HEK293T (cell line): ENCODE measurements around the gene AOPEP.

Experiments
- CTCF ChIA-PET: fragments of 350-600 bp; formaldehyde crosslinking; extraction: SDS; loops from one replicate; lab custom pipeline; 2021; ENCODE audit warnings: antibody characterized with exemption, inconsistent platforms; lab: Yijun Ruan, JAX
- POLR2A ChIA-PET: fragments of 350-600 bp; formaldehyde crosslinking; extraction: SDS; loops from one replicate; lab custom pipeline; 2020; ENCODE audit warnings: antibody characterized with exemption, inconsistent platforms; lab: Yijun Ruan, JAX
- DNase-seq: peaks from one replicate; pipeline ENCODE4 v3.0.0; 2012; ENCODE audit warnings: mixed read lengths; ENCODE audit errors: extremely low spot score
- ARNT ChIP-seq: fragments of 450-650 bp; IDR thresholded peaks from 2 replicates; pipeline ENCODE4 v1.6.1; 2017; ENCODE audit warnings: mild to moderate bottlenecking
- BHLHE40 ChIP-seq: fragments of 450-650 bp; IDR thresholded peaks from 2 replicates; pipeline ENCODE4 v1.6.1; 2016; ENCODE audit warnings: mild to moderate bottlenecking, moderate library complexity, borderline replicate concordance
- CTBP1 ChIP-seq: fragments of 450-650 bp; IDR thresholded peaks from 2 replicates; pipeline ENCODE4 v1.6.1; 2016; ENCODE audit warnings: borderline replicate concordance
- ELF4 ChIP-seq: fragments of 450-650 bp; IDR thresholded peaks from 2 replicates; pipeline ENCODE4 v1.6.1; 2017; ENCODE audit warnings: antibody characterized with exemption
- FOXA1 ChIP-seq: fragments of 450-650 bp; IDR thresholded peaks from 2 replicates; pipeline ENCODE4 v1.6.1; 2016; ENCODE audit warnings: mild to moderate bottlenecking
- FOXK2 ChIP-seq: fragments of 450-650 bp; IDR thresholded peaks from 2 replicates; pipeline ENCODE4 v1.6.1; 2016; ENCODE audit warnings: mild to moderate bottlenecking
- FOXM1 ChIP-seq: fragments of 450-650 bp; IDR thresholded peaks from 2 replicates; pipeline ENCODE4 v1.6.1; 2017; ENCODE audit warnings: mild to moderate bottlenecking, borderline replicate concordance
- HDGF ChIP-seq: fragments of 450-650 bp; IDR thresholded peaks from 2 replicates; pipeline ENCODE4 v1.6.1; 2017; ENCODE audit warnings: antibody characterized with exemption, borderline replicate concordance
- L3MBTL2 ChIP-seq: fragments of 450-650 bp; conservative IDR thresholded peaks from 2 replicates; pipeline ENCODE4 v1.6.1; 2016; ENCODE audit warnings: mild to moderate bottlenecking
- LEF1 ChIP-seq: fragments of 450-650 bp; IDR thresholded peaks from 2 replicates; pipeline ENCODE4 v1.6.1; 2017; ENCODE audit warnings: mild to moderate bottlenecking, borderline replicate concordance
- NFRKB ChIP-seq: fragments of 450-650 bp; IDR thresholded peaks from 2 replicates; pipeline ENCODE4 v1.6.1; 2016; ENCODE audit warnings: mild to moderate bottlenecking, moderate library complexity
- SP1 ChIP-seq: fragments of 450-650 bp; IDR thresholded peaks from 2 replicates; pipeline ENCODE4 v1.6.1; 2017
- SUZ12 ChIP-seq: fragments of 450-650 bp; IDR thresholded peaks from 2 replicates; pipeline ENCODE4 v1.6.1; 2016; ENCODE audit warnings: mild to moderate bottlenecking
- TARDBP ChIP-seq: fragments of 450-650 bp; IDR thresholded peaks from 2 replicates; pipeline ENCODE4 v1.6.1; 2016
- ZNF384 ChIP-seq: fragments of 450-650 bp; IDR thresholded peaks from 2 replicates; pipeline ENCODE4 v1.6.1; 2016
- TF ChIP-seq, protein P1 (sequence below): fragments of 450-650 bp; IDR thresholded peaks from 2 replicates; pipeline ENCODE4 v1.6.1; 2016

The AOPEP gene

DNA sequence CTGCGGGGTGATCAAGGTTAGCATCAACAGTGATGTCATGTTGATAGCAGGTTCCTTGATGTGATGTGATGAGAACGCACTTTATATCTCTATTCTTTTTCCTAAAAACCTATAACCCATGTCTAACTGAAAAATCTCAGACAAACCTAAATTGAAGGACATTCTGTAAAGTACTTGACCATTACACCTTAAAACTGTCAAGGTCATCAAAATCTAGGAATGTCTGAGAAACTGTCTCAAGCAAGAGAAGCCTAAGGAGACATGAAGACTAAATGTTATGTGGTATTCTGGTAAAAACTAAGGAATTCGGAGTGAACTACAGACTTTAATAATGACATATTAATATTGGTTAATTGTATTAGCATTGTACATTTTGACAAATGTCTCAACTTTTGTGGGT, 170.0 kb downstream of the AOPEP start:
- DNase-seq = no peak
- TF ChIP-seq ZNF384 = no peak
- TF ChIP-seq, protein P1, sequence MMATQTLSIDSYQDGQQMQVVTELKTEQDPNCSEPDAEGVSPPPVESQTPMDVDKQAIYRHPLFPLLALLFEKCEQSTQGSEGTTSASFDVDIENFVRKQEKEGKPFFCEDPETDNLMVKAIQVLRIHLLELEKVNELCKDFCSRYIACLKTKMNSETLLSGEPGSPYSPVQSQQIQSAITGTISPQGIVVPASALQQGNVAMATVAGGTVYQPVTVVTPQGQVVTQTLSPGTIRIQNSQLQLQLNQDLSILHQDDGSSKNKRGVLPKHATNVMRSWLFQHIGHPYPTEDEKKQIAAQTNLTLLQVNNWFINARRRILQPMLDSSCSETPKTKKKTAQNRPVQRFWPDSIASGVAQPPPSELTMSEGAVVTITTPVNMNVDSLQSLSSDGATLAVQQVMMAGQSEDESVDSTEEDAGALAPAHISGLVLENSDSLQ = no peak
- TF ChIP-seq BHLHE40 = no peak
- no peak for TF ChIP-seq FOXM1
- no peak for TF ChIP-seq NFRKB
- TF ChIP-seq CTBP1 = no peak
- no peak for TF ChIP-seq SP1
- TF ChIP-seq FOXK2 = no peak
- no peak for TF ChIP-seq FOXA1
- no peak for TF ChIP-seq TARDBP
- TF ChIP-seq L3MBTL2 = no peak
- no peak for TF ChIP-seq ARNT
- TF ChIP-seq HDGF = no peak
- no peak for TF ChIP-seq SUZ12
- no peak for TF ChIP-seq LEF1
- no peak for TF ChIP-seq ELF4
- ChIA-PET CTCF (no interaction called here), POLR2A (no interaction called here)

DNA sequence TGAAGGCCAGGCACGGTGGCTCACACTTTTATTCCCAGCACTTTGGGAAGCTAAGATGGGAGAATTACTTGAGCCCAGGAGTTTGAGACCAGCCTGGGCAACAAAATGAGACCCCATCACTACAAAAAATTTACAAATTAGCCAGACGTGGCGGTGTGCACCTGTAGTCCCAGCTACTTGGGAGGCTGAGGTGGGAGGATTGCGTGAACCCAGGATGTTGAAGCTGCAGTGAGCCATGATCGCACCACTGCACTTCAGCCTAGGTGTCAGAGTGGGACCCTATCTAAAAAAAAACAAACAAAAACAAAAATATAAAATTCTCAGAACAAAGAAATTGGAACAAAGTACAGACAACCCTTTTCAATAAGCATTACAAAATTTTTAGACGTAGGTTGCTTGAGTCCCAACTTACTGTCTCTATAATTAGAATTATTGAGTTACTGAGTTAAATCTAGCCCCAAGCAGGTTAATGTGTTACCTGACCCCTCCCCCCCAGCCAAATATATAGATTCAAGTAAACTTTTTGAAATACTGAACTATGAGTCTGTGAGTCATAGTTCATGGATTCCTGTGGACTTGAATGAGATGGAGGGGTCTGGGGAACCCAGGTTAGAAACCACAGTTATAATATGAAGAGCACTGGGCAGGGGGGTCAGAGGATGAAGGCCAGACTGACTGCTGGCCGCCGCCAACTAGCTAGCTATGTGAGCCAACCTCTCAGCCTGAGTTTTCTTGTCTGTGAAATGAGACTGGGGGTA, 173.1 kb downstream of the AOPEP start:
- POLR2A ChIA-PET = no interaction called here
- DNase-seq = no peak
- TF ChIP-seq FOXM1 (no peak), LEF1 (no peak), FOXA1 (no peak), NFRKB (no peak)
- TF ChIP-seq, protein P1 = no peak
- CTCF ChIA-PET = no interaction called here

DNA sequence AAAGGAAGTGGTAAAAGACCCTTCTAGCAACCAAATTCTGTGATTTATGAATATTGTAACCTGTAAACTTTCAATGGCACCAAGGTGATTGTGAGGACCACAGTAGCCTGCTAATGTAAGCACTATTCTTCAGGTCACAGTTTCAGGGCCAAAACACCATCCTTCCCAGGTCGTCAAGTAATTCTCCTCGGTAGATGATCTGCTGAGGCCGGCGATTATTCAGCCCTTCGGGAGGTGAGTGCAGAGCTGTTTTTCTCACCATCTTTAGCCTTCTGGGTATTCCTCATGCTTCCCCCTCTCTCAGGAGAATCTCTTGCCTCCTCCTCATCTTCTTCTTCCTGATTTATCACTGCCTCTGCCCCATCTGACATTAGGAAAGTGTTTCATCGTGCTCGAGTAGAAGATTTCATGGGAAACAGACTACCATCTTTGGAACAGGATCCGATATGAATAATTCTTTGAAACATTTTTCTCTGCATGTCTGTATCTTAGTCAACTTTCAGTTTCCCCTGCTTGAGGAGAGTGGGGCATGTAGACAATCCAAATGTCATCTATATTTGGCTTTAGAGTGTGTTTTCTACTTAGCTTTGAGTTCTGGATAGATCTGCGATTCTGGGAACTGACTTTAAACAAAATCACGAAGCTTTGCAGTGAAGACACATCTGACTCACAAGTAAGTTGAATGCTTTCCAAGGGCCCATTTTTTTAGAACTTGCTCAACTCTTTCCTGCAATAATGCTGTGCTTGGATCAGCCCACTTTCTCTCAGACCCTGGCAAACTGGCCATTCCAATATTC, 173.9 kb downstream of the AOPEP start:
- DNase-seq = no peak
- ChIA-PET CTCF (no interaction called here), POLR2A (no interaction called here)
- TF ChIP-seq BHLHE40 (no peak), SUZ12 (no peak), FOXA1 (no peak), L3MBTL2 (no peak), FOXK2 (no peak), SP1 (no peak), NFRKB (no peak), ELF4 (no peak), HDGF (no peak), ARNT (no peak), FOXM1 (no peak), CTBP1 (no peak), TARDBP (no peak), LEF1 (no peak), ZNF384 (no peak)
- TF ChIP-seq, protein P1 = no peak

DNA sequence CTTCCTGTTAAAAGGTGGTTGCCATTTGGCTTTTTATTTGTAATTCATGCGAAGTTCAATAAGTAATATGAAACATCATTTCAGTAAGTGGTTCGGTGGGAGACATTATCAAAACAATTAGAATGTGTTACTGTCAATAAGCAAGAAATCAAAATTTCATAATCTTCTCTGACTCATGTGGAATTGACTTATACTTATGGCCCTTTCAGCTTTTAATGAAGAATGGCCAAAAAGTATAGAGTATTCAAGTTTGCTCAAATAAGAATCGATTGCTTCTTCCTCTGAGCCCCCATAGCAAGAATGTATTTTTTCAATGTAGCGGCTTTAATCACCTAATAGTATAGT, 174.5 kb downstream of the AOPEP start:
- no peak for DNase-seq
- CTCF ChIA-PET = no interaction called here

DNA sequence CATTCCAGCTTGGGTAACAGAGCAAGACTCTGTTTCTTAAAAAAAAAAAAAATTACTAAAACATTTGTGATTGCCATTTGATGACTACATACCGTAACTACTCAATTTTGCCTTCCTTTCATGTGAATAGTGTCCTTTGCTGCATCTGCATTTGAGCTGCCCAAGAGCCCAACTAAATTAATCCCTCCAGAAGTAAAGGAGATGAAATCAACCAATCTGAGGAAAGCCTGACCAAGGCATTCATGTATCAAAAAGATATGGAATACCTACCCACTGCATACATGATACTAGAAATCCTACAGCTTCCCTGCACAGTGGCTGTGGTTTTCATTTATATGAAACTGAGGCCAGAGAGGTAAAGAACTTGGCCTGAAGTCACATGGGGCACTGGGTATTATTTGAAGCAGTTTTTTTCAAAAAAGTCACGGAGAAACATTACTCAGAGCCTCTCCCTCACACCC, 177.5 kb downstream of the AOPEP start:
- CTCF ChIA-PET = interaction anchor here (0.7 kb wide), 1 partner anchor 105 kb away, joined by 4 read pairs; no protein-coding TSS in a partner anchor

More for the DNA sequence above, 174.5 kb downstream of the AOPEP start:
- TF ChIP-seq ARNT = no peak
- no peak for TF ChIP-seq FOXA1
- TF ChIP-seq SP1 = no peak
- TF ChIP-seq FOXM1 = no peak
- no peak for TF ChIP-seq SUZ12
- no peak for TF ChIP-seq TARDBP
- TF ChIP-seq LEF1 = no peak
- TF ChIP-seq CTBP1 = no peak
- POLR2A ChIA-PET = no interaction called here

DNA sequence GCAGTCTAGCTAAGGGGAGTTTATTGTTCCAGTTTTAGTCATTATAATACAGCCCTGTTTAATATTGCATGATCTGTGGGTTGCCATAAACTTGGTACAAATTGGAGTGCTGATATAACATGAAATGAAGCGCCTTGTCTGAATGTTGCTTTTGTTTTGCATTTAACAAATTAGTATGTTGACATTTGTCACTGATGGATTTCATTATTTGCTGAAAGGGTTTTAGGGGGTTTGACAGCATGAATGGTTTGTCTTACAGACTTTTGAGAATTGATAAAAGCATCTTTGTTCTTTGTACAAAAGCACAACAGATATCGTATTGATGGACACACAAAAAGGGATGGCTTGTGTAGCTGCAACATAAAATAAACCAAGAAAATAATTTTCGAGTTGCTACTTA, 178.3 kb downstream of the AOPEP start:
- no peak for TF ChIP-seq ELF4
- TF ChIP-seq BHLHE40 = no peak
- TF ChIP-seq FOXK2 = no peak
- no peak for TF ChIP-seq L3MBTL2
- CTCF ChIA-PET = no interaction called here
- POLR2A ChIA-PET = no interaction called here

More for the DNA sequence above, 177.5 kb downstream of the AOPEP start:
- no peak for DNase-seq
- POLR2A ChIA-PET = no interaction called here
- TF ChIP-seq SUZ12 (no peak), ZNF384 (no peak)

More for the DNA sequence above, 178.3 kb downstream of the AOPEP start:
- no peak for DNase-seq
